Neural cell (in vitro differentiated cells): ENCODE data around the gene CLNK. TPM values are rescaled to one million over a fixed set of nuclear protein-coding genes. Genes with fewer than 3 reads are reported as not detected.

Experiments used
- H2AFZ ChIP-seq: fragments of 200-600, 300-800 bp; sonication (generic), shearing (Covaris generic); 2 replicates; pipeline ENCODE4 v1.6.0; 2014; ENCODE audit warnings: low read depth, mild to moderate bottlenecking, antibody characterized with exemption, low read length, moderate library complexity
- H3F3A ChIP-seq: fragments of 200-600 bp; shearing (Covaris generic); 2 replicates; pipeline ENCODE4 v1.6.1; 2016; ENCODE audit warnings: mild to moderate bottlenecking, moderate library complexity, mixed read lengths, antibody characterized with exemption, low read length; ENCODE audit not compliant: insufficient read depth, poor library complexity, severe bottlenecking
- H3K27ac ChIP-seq: fragments of 200-600, 300-800 bp; sonication (generic), shearing (Covaris generic); 2 replicates; pipeline ENCODE4 v1.5.1; 2014; ENCODE audit warnings: mild to moderate bottlenecking, low read length, moderate library complexity
- H3K27me3 ChIP-seq: fragments of 300-800, 200-600 bp; sonication (generic), shearing (Covaris generic); 2 replicates; pipeline ENCODE4 v1.6.0; 2014; ENCODE audit warnings: mild to moderate bottlenecking, low read depth, low read length, moderate library complexity; ENCODE audit not compliant: insufficient read depth
- H3K36me3 ChIP-seq: fragments of 300-800, 200-600 bp; sonication (generic), shearing (Covaris generic); 2 replicates; pipeline ENCODE4 v1.5.1; 2014; ENCODE audit warnings: mild to moderate bottlenecking, antibody characterized with exemption, low read length, moderate library complexity; ENCODE audit not compliant: insufficient read depth
- H3K4me2 ChIP-seq: fragments of 300-800, 200-600 bp; sonication (generic), shearing (Covaris generic); 2 replicates; pipeline ENCODE4 v1.6.0; 2014; ENCODE audit warnings: mild to moderate bottlenecking, low read length
- H3K4me3 ChIP-seq: fragments of 300-800, 200-600 bp; sonication (generic), shearing (Covaris generic); 2 replicates; pipeline ENCODE4 v1.5.1; 2014; ENCODE audit warnings: mild to moderate bottlenecking, low read length, moderate library complexity
- H3K79me2 ChIP-seq: fragments of 200-600 bp; shearing (Covaris generic); replicated peaks from 2 replicates; pipeline ENCODE4 v1.6.0; 2014; ENCODE audit warnings: mild to moderate bottlenecking, low read length, moderate library complexity; ENCODE audit not compliant: insufficient read depth
- H3K9ac ChIP-seq: fragments of 300-800, 200-600 bp; sonication (generic), shearing (Covaris generic); 2 replicates; pipeline ENCODE4 v1.6.1; 2016; ENCODE audit warnings: mild to moderate bottlenecking, low read length, mixed read lengths
- H3K9me2 ChIP-seq: fragments of 200-600 bp; shearing (Covaris generic); 2 replicates; pipeline ENCODE4 v1.6.1; 2016; ENCODE audit warnings: mild to moderate bottlenecking, low read length, mixed read lengths; ENCODE audit not compliant: insufficient read depth
- H3K9me3 ChIP-seq: fragments of 200-600, 300-800 bp; sonication (generic), shearing (Covaris generic); 2 replicates; pipeline ENCODE4 v1.6.1; 2016; ENCODE audit warnings: mild to moderate bottlenecking, mixed run types, low read length, moderate library complexity, mixed read lengths
- H4K20me1 ChIP-seq: fragments of 200-600 bp; shearing (Covaris generic); 2 replicates; pipeline ENCODE4 v1.6.1; 2016; ENCODE audit warnings: mild to moderate bottlenecking, mixed run types; ENCODE audit not compliant: insufficient read depth
- CTCF ChIP-seq: fragments of 450-650 bp; IDR thresholded peaks from 2 replicates; pipeline ENCODE4 v1.5.1; 2014; ENCODE audit warnings: antibody characterized with exemption, mild to moderate bottlenecking, moderate library complexity; ENCODE audit not compliant: poor library complexity, severe bottlenecking
- EP300 ChIP-seq: fragments of 450-650 bp; conservative IDR thresholded peaks from 2 replicates; pipeline ENCODE4 v1.6.1; 2014; ENCODE audit warnings: antibody characterized with exemption, mild to moderate bottlenecking, moderate library complexity; ENCODE audit not compliant: poor library complexity, severe bottlenecking
- EZH2 ChIP-seq: fragments of 200-600, 300-800 bp; shearing (Covaris generic), sonication (generic); IDR thresholded peaks from 2 replicates; pipeline ENCODE4 v1.6.1; 2014; ENCODE audit warnings: antibody characterized with exemption, low read length, borderline replicate concordance, mild to moderate bottlenecking; ENCODE audit not compliant: insufficient read depth, poor library complexity, severe bottlenecking
- MXI1 ChIP-seq: fragments of 450-650 bp; conservative IDR thresholded peaks from 2 replicates; pipeline ENCODE4 v1.6.1; 2014; ENCODE audit warnings: antibody characterized with exemption, mild to moderate bottlenecking; ENCODE audit not compliant: poor library complexity, severe bottlenecking
- POLR2AphosphoS5 ChIP-seq: IDR thresholded peaks from 2 replicates; pipeline ENCODE4 v1.6.1; 2012
- RAD21 ChIP-seq: fragments of 450-650 bp; conservative IDR thresholded peaks from 2 replicates; pipeline ENCODE4 v1.6.1; 2014; ENCODE audit warnings: antibody characterized with exemption, mild to moderate bottlenecking, moderate library complexity
- REST ChIP-seq: IDR thresholded peaks from 2 replicates; pipeline ENCODE4 v1.6.1; 2012; ENCODE audit warnings: borderline replicate concordance
- SMC3 ChIP-seq: fragments of 450-650 bp; conservative IDR thresholded peaks from 2 replicates; pipeline ENCODE4 v1.6.1; 2014; ENCODE audit warnings: antibody characterized with exemption, mild to moderate bottlenecking, moderate library complexity; ENCODE audit not compliant: poor library complexity
- TAF1 ChIP-seq: IDR thresholded peaks from 2 replicates; pipeline ENCODE4 v1.6.1; 2012; ENCODE audit warnings: low read depth
- polyA plus RNA-seq: library from polyadenylated mRNA; depleted of rRNA; stranded (reverse); fragments of >200 nt; gene quantifications from 2 replicates; pipeline ENCODE4 v1.2.3, GENCODE V29; 2014

CLNK gene
- polyA plus RNA-seq, 1 donor from 2014 or later = not detected

GRCh38 chr4:10532155-10532554 is 152.4 kb downstream of the CLNK start:
- Histone ChIP-seq H4K20me1 (no peaks in the 10 kb centered on the region), H3K9ac (no peak overlapping the region), H3K27ac (no peak overlapping the region), H3K4me2 (no peak overlapping the region), H3F3A (no peaks in the 10 kb centered on the region), H3K36me3 (no peaks in the 10 kb centered on the region), H3K9me2 (no peaks in the 10 kb centered on the region), H3K9me3 (no peaks in the 10 kb centered on the region), H3K27me3 (no peaks in the 10 kb centered on the region), H3K79me2 (no peaks in the 10 kb centered on the region), H3K4me3 (no peak overlapping the region), H2AFZ (no peak overlapping the region)
- TF ChIP-seq MXI1 = no peak
- TF ChIP-seq POLR2AphosphoS5 = no peak
- no peak for TF ChIP-seq REST
- no peak for TF ChIP-seq SMC3
- TF ChIP-seq TAF1 = no peak
- TF ChIP-seq EP300 = no peak
- TF ChIP-seq EZH2 = no peak
- TF ChIP-seq CTCF = no peak
- TF ChIP-seq RAD21 = no peak

GRCh38 chr4:10530137-10530786 is 154.3 kb downstream of the CLNK start:
- Histone ChIP-seq H3K9me2 (no peaks in the 10 kb centered on the region), H3K4me3 (no peak overlapping the region), H3K4me2 (no peak overlapping the region), H3K9me3 (no peaks in the 10 kb centered on the region), H3K9ac (no peak overlapping the region), H2AFZ (no peak overlapping the region), H4K20me1 (no peaks in the 10 kb centered on the region), H3K79me2 (no peaks in the 10 kb centered on the region), H3F3A (no peaks in the 10 kb centered on the region), H3K27ac (no peak overlapping the region), H3K36me3 (no peaks in the 10 kb centered on the region), H3K27me3 (no peaks in the 10 kb centered on the region)
- TF ChIP-seq MXI1 = no peak
- TF ChIP-seq EP300 = no peak
- no peak for TF ChIP-seq REST
- TF ChIP-seq POLR2AphosphoS5 = no peak
- no peak for TF ChIP-seq CTCF
- TF ChIP-seq SMC3 = no peak
- TF ChIP-seq EZH2 = no peak
- no peak for TF ChIP-seq RAD21
- no peak for TF ChIP-seq TAF1
